UCSD-AML1 (cell line): Measurements from ENCODE around the gene VAC14.

Experiments
- DNase-seq: peaks from one replicate; lab custom pipeline; 2025; ENCODE audit not compliant: unreplicated experiment; lab: John Stamatoyannopoulos, UW

The VAC14 gene

DNA sequence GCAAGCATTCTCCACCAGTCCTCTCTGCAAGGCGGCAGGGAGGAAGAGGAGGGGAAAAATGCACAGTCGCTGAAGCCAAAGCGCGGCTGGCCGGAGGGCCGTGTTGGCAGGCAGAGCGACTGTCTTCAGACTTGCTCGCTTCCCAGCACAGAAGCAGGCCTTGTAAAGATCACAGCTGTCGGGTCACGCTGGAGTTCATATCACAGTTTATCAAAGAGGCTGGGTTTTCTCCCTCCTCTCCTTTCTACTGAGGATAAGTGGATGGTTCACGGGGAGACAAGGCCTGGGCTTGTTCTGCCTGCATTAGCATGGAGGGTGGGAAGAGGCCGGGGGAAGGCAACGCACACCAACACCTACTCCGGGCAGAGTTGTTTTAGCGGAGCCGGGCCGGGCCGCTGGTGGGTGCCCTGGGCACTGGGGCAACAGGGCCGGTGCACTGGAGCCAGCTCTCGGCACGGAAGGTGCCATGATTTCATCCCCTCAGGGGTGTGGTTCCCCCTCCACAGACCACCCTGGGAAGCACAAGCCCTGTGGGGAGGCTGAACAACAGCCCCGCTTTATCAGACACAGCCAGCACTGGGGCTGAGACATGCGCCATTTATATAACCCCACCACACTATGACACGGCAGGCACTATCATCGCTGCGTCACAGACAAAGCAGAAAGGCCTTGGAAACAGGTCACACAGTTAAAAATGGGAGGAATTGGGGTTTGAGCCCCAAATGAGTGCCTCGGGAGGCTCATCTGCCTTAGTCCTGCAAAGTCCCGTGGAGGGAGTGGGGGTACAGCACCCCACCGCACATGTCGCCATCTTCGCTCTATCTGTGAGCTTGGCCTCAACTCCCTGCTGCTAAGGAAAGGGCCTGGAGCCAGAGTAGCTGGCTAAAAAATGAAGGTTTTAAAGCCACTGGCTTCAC, 74.8 kb downstream of the VAC14 start:
- no peak for DNase-seq

DNA sequence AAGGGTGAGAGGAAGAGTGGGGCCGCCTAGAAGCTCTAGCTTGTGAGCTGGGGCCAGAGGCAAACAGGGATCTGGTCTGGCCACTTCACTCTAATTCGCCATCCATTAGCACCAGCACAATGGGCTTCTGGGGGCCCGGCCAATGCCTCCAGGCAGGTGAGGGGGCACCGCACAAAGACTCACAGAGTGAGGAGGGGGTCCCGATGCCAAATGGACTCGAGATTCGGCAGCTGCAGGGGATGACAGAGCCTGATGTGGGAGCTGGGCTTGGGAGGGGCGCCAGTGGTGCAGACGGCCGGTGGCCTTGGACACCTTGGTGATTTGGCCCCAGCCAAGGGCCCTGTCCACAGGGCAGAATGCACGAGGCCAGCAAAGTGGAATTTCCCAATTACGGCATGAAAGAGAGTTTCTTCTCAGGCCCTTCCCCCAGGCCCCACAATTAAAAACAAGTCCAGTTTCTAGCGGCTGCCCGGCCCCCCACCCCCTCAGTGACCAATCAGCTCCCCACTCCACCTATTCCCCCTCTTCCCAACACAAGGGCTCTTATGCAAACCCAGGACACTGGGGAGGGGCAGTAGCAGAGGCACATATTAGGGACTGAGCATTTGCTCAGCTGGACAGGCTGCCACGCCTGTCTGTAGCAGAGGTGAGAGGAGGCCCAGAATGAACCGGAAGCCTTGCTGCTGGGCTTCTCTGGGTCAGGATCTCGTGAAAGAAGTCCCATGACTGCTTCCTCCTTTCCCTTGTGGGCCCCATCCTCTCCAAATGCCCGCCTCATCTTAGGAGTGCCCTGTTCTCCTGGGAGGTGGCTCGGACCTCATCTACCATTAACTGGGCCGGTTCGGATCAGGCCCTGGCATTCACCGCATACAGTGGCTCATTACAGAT, 75.7 kb downstream of the VAC14 start:
- no peak for DNase-seq

DNA sequence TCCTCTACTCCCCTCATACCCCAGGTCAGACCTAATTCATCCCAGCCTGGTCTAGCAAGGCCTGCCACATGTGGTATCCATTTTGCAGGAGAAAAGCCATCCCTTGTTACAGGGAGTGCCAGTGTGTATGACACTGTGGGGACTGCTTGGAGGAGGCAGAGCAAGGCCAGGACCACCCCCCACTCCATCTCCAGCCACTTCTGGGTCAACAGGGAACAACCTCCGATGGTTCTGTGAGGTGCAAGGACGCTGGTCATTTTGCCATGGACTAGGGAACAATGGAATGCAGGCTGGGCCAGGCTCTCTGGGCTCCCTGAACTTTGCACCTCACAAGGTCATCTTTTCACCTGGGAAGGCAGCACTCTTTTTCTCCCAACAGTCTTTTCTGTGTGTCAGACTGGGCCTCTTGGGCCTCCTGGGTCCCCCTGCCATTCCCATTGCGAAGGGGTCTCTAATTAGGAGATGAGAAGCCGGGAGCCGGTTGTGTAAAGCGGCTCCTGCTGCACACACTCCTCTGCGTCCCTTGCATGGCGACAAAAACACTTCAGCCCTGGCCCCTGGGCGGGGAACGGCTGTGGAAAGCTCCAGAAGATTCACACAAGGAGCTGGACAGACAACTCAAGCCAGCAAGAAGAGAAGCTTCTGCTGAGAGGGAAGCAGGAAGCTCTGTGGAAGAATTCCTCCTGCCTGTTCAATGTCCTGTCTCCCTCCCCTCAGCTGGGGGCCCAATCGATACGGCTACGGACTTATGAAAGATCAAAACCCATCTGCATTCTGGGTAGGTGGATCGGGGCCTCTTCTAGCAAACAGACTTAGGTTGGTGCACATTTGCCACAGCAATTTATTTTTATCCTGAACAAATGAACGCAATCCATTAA, 76.6 kb downstream of the VAC14 start:
- DNase-seq, result no peak

- DNase-seq, result no peak
These were observed 77.2 kb downstream of the VAC14 start for GRCh38 chr16:70723740-70724145.

DNA sequence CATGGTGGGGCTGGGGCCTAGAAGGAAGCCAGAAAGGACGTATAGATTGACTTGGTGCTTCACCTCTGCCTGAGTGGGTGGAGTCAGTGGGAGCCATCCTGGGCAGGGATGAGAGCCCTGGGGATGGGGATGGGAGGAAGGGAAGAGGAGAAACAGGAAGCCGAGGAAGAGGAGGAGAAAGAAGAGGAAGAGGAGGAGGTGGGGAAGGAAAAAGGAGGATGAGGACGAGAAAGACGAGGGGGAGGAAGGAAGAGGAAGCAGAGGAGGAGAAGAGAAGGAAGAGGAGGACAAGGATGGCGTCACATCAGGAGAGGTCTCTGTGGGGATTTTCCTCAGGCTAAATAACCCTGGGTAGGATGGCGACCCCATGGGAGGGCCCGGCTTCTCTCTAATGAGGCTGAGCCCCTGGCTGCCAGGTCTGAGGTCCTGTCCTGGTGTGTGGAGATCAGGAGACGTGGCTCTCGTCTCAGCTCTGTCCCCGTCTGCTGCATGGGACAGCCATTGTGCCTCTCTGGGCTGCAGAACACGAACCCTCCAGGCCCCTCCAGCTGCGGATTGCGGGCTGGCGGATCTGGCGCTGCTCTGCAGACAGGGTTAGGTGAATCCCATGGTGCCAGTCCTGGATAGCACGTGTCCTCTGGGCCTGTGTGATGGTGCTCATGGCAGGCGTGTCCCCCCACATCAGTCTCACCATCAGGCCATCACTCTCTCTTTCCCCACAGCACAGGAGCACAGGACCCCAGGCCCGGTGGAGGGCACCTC, 79.6 kb downstream of the VAC14 start:
- DNase-seq, result no peak

- no peak for DNase-seq
These were observed 80.3 kb downstream of the VAC14 start for GRCh38 chr16:70720425-70721201.

GRCh38 chr16:70717065-70717464, 83.9 kb downstream of the VAC14 start:
- DNase-seq, result no peak

GRCh38 chr16:70715860-70716357, 85.0 kb downstream of the VAC14 start:
- DNase-seq, result no peak

DNA sequence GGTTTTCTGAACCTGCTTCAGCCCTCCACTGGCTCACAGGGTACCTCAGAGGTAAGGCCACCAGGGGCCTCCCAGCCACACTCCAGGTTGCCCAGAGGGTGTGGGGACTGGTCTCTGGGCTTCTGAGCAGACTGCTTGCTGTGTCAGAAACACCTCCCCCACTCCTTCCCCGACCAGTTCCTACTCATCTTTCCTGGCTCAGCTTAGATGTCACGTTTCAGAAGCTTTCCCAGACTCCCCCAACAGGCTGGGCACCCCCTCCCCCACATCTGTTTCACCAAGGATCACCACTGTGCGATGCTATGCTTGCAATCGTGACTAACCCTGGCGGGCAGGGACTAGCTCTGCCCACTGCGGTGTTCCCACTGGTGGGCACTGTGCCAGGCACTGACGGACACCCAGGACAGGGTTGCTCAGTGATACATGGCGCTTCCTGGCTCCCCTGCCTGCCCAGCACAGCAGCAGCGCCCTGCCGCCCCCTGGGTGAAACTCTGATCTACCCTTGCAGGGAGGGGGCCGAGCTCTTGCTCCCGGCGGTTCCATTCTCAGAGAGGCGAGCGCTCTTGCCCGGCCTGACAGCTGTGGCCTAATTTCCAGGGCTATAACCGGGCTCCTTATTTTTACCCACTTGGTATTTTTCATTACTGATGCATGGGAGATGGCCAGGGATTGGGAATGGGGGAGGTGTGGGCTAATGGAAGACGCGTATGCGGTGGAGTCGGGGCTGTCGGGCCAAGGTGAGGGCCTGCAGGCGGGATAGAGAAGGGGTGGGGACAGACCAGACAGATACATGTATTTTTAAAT, 85.7 kb downstream of the VAC14 start:
- DNase-seq, result no peak

- DNase-seq, result peak; percentile 59
These were observed 86.3 kb downstream of the VAC14 start for GRCh38 chr16:70714581-70715054.

GRCh38 chr16:70713824-70714223, 87.1 kb downstream of the VAC14 start:
- no peak for DNase-seq

DNA sequence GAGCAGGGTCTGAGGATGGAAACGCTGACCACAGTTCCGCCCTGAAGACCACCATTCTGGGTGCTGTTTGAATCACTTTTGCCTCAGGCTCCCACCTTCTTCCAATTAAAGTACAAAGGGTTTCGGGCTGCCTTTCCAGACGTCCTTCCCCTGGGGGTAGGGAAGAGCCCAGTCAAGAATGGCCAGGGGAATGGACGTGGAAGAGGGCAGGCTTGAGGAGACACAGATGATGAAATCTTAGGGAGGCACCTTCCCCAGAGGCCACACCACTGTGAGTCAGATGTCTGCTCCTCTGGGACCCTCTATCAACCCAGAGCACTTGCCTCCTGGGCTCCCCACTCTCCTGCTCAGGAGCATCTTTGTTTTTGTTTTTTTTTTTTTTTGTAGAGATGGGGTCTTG, 87.6 kb downstream of the VAC14 start:
- no peak for DNase-seq

- no peak for DNase-seq
These were observed 88.0 kb downstream of the VAC14 start for GRCh38 chr16:70712942-70713341.

DNA sequence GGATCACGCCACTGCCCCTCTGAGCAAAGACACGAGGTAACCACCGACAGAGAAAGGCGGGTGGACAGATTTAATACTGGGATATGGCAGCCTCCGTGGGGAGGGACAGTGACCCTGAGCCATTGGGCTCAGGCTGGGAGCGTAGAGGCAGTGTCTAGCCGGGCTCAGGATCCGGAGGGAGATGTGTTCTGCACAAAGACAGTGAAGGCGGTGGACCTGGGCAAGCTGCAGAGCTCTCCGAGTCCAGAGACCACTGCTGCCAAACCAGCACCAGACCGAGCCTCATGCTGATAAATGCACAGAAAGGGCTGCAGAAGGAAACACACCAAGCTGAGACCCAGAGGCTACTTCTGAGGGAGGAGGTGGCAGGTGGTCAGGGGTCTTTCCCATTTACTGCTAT, 88.6 kb downstream of the VAC14 start:
- no peak for DNase-seq

DNA sequence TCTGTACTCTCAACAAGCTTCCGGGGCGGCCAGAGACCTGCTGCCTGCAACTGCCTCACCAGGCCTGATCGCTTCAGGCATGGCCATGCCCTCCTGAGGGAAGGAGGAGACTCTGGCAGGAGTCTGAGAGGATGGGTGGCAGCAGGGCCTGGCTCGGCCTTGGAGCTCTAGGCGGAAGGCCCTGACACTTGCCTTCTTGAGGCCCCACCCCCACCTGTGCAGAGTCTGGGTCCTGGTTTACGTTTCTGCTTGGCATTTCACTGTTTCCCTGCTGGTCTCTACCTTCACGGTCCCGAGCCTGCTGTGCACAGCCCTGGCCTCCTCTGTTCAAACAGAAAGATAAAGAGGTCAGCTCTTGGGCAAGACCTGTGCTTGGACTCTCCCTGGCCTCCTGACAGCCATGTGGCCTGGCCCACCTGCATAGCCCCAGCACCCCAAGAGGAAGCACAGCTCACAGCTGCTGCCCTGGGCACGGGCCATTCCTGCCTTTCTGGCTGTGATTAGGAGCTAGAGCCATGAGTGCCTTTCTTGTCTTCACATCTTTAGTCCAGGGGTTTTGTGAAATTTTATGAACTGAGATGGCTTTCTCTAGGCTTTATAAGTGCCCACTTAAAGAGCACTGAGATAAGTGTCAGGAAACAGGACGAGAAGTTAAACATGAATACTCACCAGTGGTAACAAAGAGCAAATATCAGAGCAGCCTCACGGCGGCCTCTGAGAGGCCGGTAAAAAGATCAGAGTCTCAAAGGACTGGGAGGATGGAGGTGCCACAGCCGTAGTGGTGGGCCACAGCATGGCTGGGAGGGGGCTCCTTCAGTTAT, 89.5 kb downstream of the VAC14 start:
- no peak for DNase-seq

DNA sequence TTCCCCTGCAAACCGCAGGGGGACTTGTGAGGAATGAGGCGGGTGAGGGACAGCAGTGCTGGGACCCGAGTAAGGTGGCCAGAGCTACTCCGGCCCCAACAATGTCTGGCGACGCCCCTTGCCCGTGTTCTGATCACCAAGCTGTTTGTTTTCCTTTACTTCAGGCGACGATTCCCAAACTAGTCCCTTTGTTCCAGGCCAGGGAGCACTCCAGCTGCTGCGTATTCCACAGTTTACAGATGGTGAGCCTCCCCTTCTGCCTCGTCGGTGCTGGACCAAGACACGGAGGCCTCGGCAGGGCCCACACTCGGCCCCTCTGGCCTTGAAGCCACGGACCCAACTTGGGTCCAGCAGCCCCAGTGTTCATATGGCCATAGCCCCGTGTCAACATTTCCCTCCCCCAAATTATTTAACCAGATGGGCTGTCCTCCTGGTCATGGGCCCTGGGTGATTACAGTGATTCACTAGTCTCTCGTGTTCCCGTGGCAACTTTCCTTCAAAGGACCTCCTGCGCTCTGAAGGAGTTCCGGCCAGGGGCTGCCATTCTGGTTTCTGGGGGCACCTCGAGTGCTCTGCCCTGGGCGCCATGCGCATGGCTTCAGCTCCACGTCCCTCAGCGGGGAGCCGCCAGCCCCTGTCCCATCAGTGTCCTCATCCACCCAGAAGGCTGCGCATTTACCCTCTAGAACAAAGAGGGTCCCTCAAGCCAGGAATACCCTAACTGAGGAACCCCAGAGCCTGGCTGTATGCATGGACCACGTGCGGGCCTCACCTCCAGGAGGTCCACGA, 90.3 kb downstream of the VAC14 start:
- no peak for DNase-seq

DNA sequence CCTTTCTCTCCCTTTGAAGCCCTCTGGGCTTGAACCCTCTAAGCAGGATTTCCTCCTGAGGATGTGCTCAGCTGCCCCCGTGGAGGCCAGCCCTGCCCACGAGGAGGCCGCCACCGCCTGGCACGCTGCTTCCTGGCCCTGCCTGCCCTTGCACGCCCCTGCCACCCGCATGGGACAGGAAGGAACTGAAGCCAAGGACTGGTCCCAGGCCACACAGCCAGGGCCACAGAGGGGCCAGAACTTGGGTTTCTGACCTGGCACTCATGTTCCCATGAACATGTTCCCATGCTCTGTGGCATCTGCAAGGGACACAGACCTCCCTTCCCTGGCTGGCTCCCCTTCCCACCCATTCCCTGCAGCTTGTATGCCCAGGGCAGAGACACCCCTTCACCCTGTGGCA, 91.0 kb downstream of the VAC14 start:
- DNase-seq, result peak; percentile 68
